ENCODE data around the gene KIAA0753. TPM values are rescaled to one million over a fixed set of nuclear protein-coding genes. Genes with fewer than 3 reads are reported as not detected.

The KIAA0753 gene
- total RNA-seq, 1 donor from 2014 or later: 24.0 TPM

GRCh38 chr17:6639014-6639585 is 1.4 kb downstream of the KIAA0753 start:
- no peak for TF ChIP-seq CTCF (IDR thresholded peaks at IDR 0.05)
- no peak for DNase-seq (ENCODE audit: extremely low spot score, unreplicated experiment)
- Mint-ChIP-seq H3K4me3 (ENCODE audit: unreplicated experiment) (peak overlapping the region; percentile 93), H3K27ac (ENCODE audit: unreplicated experiment) (peak overlapping the region; percentile 99), H3K4me1 (ENCODE audit: unreplicated experiment) (peaks cover 38% of the 10 kb centered on the region), H3K9me3 (ENCODE audit: unreplicated experiment) (no peaks in the 10 kb centered on the region), H3K27me3 (ENCODE audit: unreplicated experiment) (no peaks in the 10 kb centered on the region), H3K36me3 (ENCODE audit: unreplicated experiment) (peaks cover 15% of the 10 kb centered on the region)

GRCh38 chr17:6638046-6638908 is 2.2 kb downstream of the KIAA0753 start:
- peaks cover 37% of the 10 kb centered on the region for H3K4me1 Mint-ChIP-seq (ENCODE audit: unreplicated experiment)
- no peaks in the 10 kb centered on the region for H3K27me3 Mint-ChIP-seq (ENCODE audit: unreplicated experiment)
- no peak for TF ChIP-seq CTCF (IDR thresholded peaks at IDR 0.05)
- H3K9me3 Mint-ChIP-seq (ENCODE audit: unreplicated experiment): peaks cover 4% of the 10 kb centered on the region
- peak overlapping the region; percentile 93 for H3K4me3 Mint-ChIP-seq (ENCODE audit: unreplicated experiment)
- peaks cover 19% of the 10 kb centered on the region for H3K36me3 Mint-ChIP-seq (ENCODE audit: unreplicated experiment)
- no peak for DNase-seq (ENCODE audit: extremely low spot score, unreplicated experiment)
- peak overlapping the region; percentile 50 for H3K27ac Mint-ChIP-seq (ENCODE audit: unreplicated experiment)

- no peak overlapping the region for H3K27ac Mint-ChIP-seq (ENCODE audit: unreplicated experiment)
These were observed 3.1 kb downstream of the KIAA0753 start for GRCh38 chr17:6637458-6637840.

GRCh38 chr17:6636616-6637457 is 3.7 kb downstream of the KIAA0753 start:
- no peak for TF ChIP-seq CTCF (IDR thresholded peaks at IDR 0.05)
- Mint-ChIP-seq H3K27me3 (ENCODE audit: unreplicated experiment) (no peaks in the 10 kb centered on the region), H3K4me3 (ENCODE audit: unreplicated experiment) (no peak overlapping the region), H3K4me1 (ENCODE audit: unreplicated experiment) (peaks cover 25% of the 10 kb centered on the region), H3K36me3 (ENCODE audit: unreplicated experiment) (peaks cover 26% of the 10 kb centered on the region), H3K27ac (ENCODE audit: unreplicated experiment) (no peak overlapping the region), H3K9me3 (ENCODE audit: unreplicated experiment) (peaks cover 5% of the 10 kb centered on the region)
- no peak for DNase-seq (ENCODE audit: extremely low spot score, unreplicated experiment)

More at GRCh38 chr17:6637458-6637840, 3.1 kb downstream of the KIAA0753 start:
- H3K27me3 Mint-ChIP-seq (ENCODE audit: unreplicated experiment): no peaks in the 10 kb centered on the region
- H3K4me1 Mint-ChIP-seq (ENCODE audit: unreplicated experiment): peaks cover 30% of the 10 kb centered on the region
- TF ChIP-seq CTCF (IDR thresholded peaks at IDR 0.05): no peak
- H3K36me3 Mint-ChIP-seq (ENCODE audit: unreplicated experiment): peaks cover 21% of the 10 kb centered on the region
- H3K4me3 Mint-ChIP-seq (ENCODE audit: unreplicated experiment): no peak overlapping the region
- peaks cover 5% of the 10 kb centered on the region for H3K9me3 Mint-ChIP-seq (ENCODE audit: unreplicated experiment)
- no peak for DNase-seq (ENCODE audit: extremely low spot score, unreplicated experiment)
